ENCODE measurements around the gene SH3BGR. TPM values are rescaled to one million over a fixed set of nuclear protein-coding genes. Genes with fewer than 3 reads are reported as not detected.

SH3BGR gene
- total and polyA plus RNA-seq, 2 of the 8 experiments (the other 6 are each of a cell fraction or from before 2014, with no cell fraction given), result 2.1 to 5.9 TPM

- no peak for TF ChIP-seq SRF (IDR thresholded peaks at IDR 0.05; ENCODE audit: low read depth, low read length)
- TF ChIP-seq TBP (IDR thresholded peaks at IDR 0.05; ENCODE audit: low read depth, low read length), result no peak
- TF ChIP-seq SP4 (IDR thresholded peaks at IDR 0.05; ENCODE audit: low read length), result no peak
- no peak for TF ChIP-seq POLR2AphosphoS5 (IDR thresholded peaks at IDR 0.05; ENCODE audit: low read depth, low read length)
- no peak for TF ChIP-seq BRCA1 (IDR thresholded peaks at IDR 0.05; ENCODE audit: low read depth, low read length)
- TF ChIP-seq SP1 (IDR thresholded peaks at IDR 0.05; ENCODE audit: low read depth, low read length), result no peak
- no peak for TF ChIP-seq SAP30 (IDR thresholded peaks at IDR 0.05; ENCODE audit: insufficient read depth, insufficient replicate concordance, low read length)
Measured at GRCh38 chr21:39518847-39519210, 67.1 kb downstream of the SH3BGR start (continued).
